ENCODE results near the gene ARFGAP2.

Gene ARFGAP2

DNA sequence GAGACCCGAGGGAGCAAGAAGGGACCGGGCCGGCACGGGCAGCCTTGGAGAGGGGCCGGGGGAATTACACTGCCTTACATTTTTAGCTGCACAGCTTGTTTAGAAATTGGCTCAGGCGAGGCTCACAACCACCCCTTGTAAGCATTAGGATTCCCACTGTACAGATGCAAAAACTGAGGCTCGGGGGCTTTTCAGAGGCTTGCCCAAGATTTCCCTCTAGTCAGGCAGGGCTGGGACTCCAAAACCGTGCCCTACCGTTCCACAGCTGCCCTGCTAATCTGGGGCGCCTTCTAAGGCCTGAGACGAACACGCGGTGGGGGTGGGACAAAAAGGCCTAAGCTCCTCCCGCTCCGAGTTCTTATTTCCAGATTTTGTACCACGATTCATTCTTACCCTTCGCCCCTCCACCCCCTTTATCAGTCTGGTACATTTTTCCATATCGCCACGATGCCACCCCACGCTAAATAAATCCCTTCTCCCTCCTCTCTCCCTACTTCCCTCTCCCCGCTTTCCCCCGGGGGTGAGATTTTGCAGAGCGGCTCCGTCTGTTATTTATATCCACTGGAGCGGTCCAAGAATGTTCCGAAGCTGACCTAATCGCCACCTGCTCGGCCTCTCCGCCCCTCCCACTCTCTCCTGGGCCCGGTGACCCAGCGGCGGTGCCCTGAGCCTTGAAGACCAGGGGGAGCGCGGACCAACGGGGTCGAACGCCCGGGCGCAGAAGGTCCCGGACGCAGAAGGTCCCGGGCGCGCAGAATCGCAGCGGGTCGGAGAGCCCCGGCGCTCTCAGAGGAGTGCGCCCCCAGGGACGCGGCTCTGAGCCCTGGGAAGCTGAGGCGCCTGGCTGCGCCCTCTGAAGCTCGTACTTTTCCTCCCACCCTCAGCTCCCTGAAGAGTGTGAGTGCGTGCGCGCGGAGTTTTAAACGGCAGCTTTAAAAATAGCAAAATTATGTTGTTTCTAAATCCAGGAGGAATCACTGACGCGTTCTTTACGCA lies 10.3 kb upstream of the ARFGAP2 start:
- 1% methylated on average over 62 of the region's 63 CpGs for WGBS
- peak overlapping the region; percentile 84 for H3K27ac ChIP-seq (ENCODE audit: low read depth, low read length)
- no peaks in the 10 kb centered on the region for H3K9me3 ChIP-seq (ENCODE audit: insufficient read depth, low read depth, low read length)
- H3K36me3 ChIP-seq (ENCODE audit: insufficient read depth, low read length), result no peaks in the 10 kb centered on the region; the same call in 1 of the 2 replicates
- peaks cover 5% of the 10 kb centered on the region; the same call in 1 of the 2 replicates for H3K4me1 ChIP-seq (ENCODE audit: insufficient read depth, low read length)
- peaks cover 21% of the 10 kb centered on the region for H3K27me3 ChIP-seq (ENCODE audit: insufficient read depth, low read length)
- peak overlapping the region; percentile 75 for H3K4me3 ChIP-seq (ENCODE audit: low read length)
- peak overlapping the region; percentile 80 for H3K9ac ChIP-seq (ENCODE audit: low read depth, low read length)

DNA sequence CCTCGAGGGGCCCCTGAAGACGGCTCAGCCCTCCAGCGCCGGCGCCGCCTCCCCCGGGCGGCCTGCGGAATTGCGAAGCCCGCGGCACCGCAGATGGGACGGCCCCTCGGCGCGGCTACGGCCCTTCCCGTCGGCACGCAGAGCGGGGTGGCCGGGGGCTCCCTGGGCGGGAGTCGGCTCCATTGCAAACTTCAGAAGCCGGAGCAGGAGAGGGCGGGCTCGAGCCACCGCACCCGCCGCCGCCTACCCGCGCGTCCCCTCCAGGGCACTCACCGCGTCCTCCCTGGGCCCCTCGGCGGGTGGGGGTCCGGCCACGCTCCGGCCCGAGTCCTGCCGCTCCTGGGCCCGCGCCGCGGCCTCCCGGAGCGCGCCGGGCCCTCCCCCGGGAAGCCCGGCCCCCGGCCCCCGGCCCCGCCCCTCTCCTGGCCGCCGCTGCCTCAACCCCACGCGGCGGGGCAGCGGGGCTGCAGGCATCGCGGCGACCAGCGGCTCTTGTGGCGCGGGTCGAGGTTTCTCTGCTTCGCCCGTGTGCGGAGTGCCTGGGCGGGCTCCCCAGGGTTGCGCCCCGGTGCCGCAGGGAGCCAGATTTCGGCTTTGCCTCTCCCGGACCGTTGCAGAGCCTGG lies 9.5 kb upstream of the ARFGAP2 start, which contains the start of gene PACSIN3:
Gene PACSIN3, minus strand, starts transcription at position 359 of the 624 bp plus-strand sequence. CDS start 3,707 bp downstream, outside the sequence.
- Histone ChIP-seq H3K9me3 (ENCODE audit: insufficient read depth, low read depth, low read length) (no peaks in the 10 kb centered on the region), H3K27ac (ENCODE audit: low read depth, low read length) (peak within 1 kb of the TSS; percentile 99), H3K27me3 (ENCODE audit: insufficient read depth, low read length) (peaks cover 21% of the 10 kb centered on the region), H3K4me1 (ENCODE audit: insufficient read depth, low read length) (peaks cover 5% of the 10 kb centered on the region; the same call in 1 of the 2 replicates), H3K36me3 (ENCODE audit: insufficient read depth, low read length) (no peaks in the 10 kb centered on the region; the same call in 1 of the 2 replicates), H3K4me3 (ENCODE audit: low read length) (peak within 1 kb of the TSS; percentile 75), H3K9ac (ENCODE audit: low read depth, low read length) (peak within 1 kb of the TSS; percentile 89)
- WGBS, result under 1% methylated on average over 80 of the region's 80 CpGs

DNA sequence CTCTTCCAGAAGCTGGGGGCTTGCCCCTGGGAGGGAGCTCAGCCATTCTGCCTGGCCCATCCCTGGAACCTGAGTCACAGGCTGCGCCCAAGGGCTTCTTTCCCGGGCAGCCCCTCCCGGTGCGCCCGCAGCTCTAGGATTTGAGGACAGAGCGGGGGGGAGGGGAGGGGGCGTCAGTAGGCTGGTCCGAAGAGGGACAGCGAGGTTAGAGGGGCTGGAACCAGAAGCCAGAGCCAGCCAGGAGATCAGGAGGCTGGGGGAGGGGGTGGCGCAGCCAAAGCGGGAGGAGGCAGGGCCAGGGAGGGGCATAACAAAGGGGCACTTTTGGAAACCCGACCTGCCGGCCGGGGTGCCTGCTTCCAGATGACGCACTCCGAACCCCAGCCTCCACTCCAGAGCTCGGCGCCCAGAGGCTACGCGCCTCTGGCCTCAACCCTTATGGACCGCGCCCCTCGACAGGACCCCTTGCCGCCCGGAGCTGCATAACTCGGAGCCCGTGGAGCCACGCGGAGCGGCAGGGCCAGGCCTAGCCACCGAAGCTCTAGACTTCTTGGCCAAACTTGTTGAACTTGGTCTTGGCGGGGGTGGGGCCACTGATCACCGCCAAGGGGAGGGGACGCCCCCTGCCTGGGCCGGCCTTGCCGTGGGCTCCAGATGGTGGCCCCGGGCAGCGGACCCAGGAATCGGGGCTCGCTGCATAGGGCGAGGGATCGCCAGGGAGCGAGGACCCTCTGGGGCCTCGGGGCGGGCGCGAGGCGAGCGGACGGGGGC lies 8.8 kb upstream of the ARFGAP2 start:
- Histone ChIP-seq H3K9ac (ENCODE audit: low read depth, low read length) (peak overlapping the region; percentile 89), H3K9me3 (ENCODE audit: insufficient read depth, low read depth, low read length) (no peaks in the 10 kb centered on the region), H3K4me3 (ENCODE audit: low read length) (peak overlapping the region; percentile 75), H3K27me3 (ENCODE audit: insufficient read depth, low read length) (peaks cover 21% of the 10 kb centered on the region), H3K36me3 (ENCODE audit: insufficient read depth, low read length) (no peaks in the 10 kb centered on the region; the same call in 1 of the 2 replicates), H3K27ac (ENCODE audit: low read depth, low read length) (peak overlapping the region; percentile 99), H3K4me1 (ENCODE audit: insufficient read depth, low read length) (peaks cover 5% of the 10 kb centered on the region; the same call in 1 of the 2 replicates)
- WGBS, result under 1% methylated on average over 50 of the region's 50 CpGs

DNA sequence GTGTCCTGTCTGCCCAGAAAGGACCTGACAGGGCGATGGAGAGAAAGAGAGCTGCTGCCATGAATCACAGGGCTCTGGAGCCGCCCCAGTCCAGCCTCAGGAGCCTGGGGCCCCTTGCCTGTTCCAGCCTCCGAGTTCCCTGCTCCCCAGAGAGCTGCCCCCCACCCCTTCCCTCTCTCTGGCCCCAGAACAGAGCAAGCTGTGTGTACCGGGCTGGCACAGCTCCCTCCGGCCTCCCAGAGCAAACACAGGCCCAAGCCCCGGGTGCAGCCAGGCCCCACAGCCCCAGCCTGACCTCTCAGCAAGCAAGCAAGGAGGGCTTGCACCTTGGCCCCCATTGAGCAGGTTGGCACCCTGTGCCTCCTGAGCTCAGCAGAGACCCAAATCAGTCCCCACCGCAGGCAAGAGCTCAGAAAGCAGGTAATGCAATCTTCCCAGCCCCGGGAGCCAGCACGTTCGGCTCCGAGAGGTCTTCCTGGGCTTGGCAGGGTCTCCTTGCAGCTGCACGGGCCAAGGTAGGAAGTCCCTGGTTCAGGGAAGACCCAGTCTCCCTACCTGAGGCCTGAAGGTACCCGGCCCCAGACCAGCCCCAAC lies 8.1 kb upstream of the ARFGAP2 start:
- peaks cover 21% of the 10 kb centered on the region for H3K27me3 ChIP-seq (ENCODE audit: insufficient read depth, low read length)
- H3K27ac ChIP-seq (ENCODE audit: low read depth, low read length), result peak overlapping the region; percentile 99
- peaks cover 5% of the 10 kb centered on the region; the same call in 1 of the 2 replicates for H3K36me3 ChIP-seq (ENCODE audit: insufficient read depth, low read length)
- no peaks in the 10 kb centered on the region for H3K9me3 ChIP-seq (ENCODE audit: insufficient read depth, low read depth, low read length)
- peak overlapping the region; percentile 75 for H3K4me3 ChIP-seq (ENCODE audit: low read length)
- peak overlapping the region; percentile 56 for H3K9ac ChIP-seq (ENCODE audit: low read depth, low read length)
- peaks cover 5% of the 10 kb centered on the region; the same call in 1 of the 2 replicates for H3K4me1 ChIP-seq (ENCODE audit: insufficient read depth, low read length)
- 37% methylated on average over 13 of the region's 13 CpGs for WGBS

DNA sequence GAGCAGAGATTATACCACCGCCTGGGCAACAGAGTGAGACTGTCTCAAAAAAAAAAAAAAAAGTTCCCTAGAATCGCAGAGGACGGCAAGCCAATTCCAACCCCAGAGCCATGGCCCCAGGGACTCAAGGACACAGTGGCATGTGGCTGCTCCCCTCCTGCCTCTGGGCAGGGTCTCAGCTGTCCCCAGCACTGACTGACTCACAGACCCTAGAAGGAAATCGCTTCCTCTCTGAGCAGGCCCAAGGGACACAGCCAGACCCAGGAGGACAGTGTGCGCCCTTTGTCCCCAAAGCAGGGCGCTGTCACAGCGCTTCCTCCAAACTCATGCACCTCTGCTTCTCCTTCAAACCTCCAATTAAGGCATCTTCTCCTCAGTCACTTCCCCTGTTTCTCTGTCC lies 7.3 kb upstream of the ARFGAP2 start:
- peaks cover 21% of the 10 kb centered on the region for H3K27me3 ChIP-seq (ENCODE audit: insufficient read depth, low read length)
- H3K36me3 ChIP-seq (ENCODE audit: insufficient read depth, low read length), result peaks cover 12% of the 10 kb centered on the region; the same call in 1 of the 2 replicates
- H3K9ac ChIP-seq (ENCODE audit: low read depth, low read length), result no peak overlapping the region
- no peaks in the 10 kb centered on the region for H3K9me3 ChIP-seq (ENCODE audit: insufficient read depth, low read depth, low read length)
- H3K4me3 ChIP-seq (ENCODE audit: low read length), result no peak overlapping the region
- H3K27ac ChIP-seq (ENCODE audit: low read depth, low read length), result no peak overlapping the region
- 96% methylated on average over 7 of the region's 7 CpGs for WGBS
- peaks cover 5% of the 10 kb centered on the region; the same call in 1 of the 2 replicates for H3K4me1 ChIP-seq (ENCODE audit: insufficient read depth, low read length)

DNA sequence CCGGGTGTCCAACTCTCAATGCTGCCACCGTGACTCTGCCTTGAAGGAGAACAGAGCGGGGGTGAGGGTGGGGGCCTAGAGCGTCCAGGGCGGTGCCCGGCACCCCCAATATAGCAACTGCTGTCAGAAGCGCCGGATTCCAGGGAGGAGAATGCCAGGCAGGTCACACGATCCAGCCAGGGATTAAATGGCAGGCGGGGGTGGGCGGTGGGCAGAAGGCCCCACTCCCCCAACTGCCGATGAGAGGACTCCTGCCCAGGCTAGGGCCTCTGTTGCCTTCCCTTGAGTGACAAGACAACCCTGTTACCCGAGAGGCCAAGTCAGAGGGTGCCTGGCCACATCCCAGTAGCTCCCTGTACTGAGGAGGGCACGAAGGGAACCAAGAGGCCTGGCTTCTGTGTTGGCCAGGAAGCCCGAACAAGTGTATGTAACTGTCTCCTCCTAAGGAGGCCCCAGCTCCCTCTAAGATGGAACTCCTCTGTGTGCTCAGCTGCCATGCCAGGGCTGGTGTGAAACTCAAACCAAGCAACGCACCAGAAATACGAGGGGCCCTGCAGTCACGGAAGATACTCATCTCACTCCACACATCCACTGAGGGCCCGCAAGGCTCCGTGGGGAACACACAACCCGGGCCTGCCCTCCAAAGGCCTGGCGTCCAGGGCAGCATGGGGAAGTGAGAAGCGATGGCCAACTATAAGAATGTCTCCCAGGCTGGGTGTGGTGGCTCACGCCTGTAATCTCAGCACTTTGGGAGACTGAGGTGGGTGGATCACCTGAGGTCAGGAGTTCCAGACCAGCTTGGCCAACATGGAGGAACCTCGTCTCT lies 6.6 kb upstream of the ARFGAP2 start:
- H3K27me3 ChIP-seq (ENCODE audit: insufficient read depth, low read length), result peaks cover 19% of the 10 kb centered on the region
- peaks cover 19% of the 10 kb centered on the region; the same call in 1 of the 2 replicates for H3K36me3 ChIP-seq (ENCODE audit: insufficient read depth, low read length)
- WGBS, result 93% methylated on average over 25 of the region's 25 CpGs
- H3K9ac ChIP-seq (ENCODE audit: low read depth, low read length), result no peak overlapping the region
- H3K27ac ChIP-seq (ENCODE audit: low read depth, low read length), result no peak overlapping the region
- H3K9me3 ChIP-seq (ENCODE audit: insufficient read depth, low read depth, low read length), result no peaks in the 10 kb centered on the region
- H3K4me3 ChIP-seq (ENCODE audit: low read length), result no peak overlapping the region
- H3K4me1 ChIP-seq (ENCODE audit: insufficient read depth, low read length), result peaks cover 5% of the 10 kb centered on the region; the same call in 1 of the 2 replicates

DNA sequence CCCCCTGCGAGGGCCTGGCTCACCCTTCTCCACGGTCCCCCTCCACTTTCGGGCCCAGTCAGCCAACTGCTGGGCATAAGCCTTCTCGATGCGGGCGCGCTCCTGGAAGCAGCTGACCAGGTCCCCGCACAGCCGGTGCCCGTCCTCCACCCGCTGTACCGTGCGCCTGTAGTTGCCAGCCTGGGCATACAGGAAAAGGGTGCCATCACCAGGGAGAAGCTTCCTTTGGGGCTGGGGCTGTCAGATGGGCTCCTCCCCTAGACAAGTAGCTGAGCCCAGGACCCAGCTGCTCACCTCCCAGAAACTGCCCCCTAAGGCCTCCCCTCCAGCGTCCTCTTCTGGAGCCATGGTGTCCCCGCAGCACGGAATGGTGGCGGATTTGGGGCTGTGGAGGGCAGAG lies 5.7 kb upstream of the ARFGAP2 start:
- peaks cover 10% of the 10 kb centered on the region; the same call in 1 of the 2 replicates for H3K27me3 ChIP-seq (ENCODE audit: insufficient read depth, low read length)
- no peaks in the 10 kb centered on the region for H3K9me3 ChIP-seq (ENCODE audit: insufficient read depth, low read depth, low read length)
- H3K9ac ChIP-seq (ENCODE audit: low read depth, low read length), result no peak overlapping the region
- peaks cover 5% of the 10 kb centered on the region; the same call in 1 of the 2 replicates for H3K4me1 ChIP-seq (ENCODE audit: insufficient read depth, low read length)
- 95% methylated on average over 17 of the region's 17 CpGs for WGBS
- H3K27ac ChIP-seq (ENCODE audit: low read depth, low read length), result no peak overlapping the region
- no peak overlapping the region for H3K4me3 ChIP-seq (ENCODE audit: low read length)
- peaks cover 19% of the 10 kb centered on the region; the same call in 1 of the 2 replicates for H3K36me3 ChIP-seq (ENCODE audit: insufficient read depth, low read length)

DNA sequence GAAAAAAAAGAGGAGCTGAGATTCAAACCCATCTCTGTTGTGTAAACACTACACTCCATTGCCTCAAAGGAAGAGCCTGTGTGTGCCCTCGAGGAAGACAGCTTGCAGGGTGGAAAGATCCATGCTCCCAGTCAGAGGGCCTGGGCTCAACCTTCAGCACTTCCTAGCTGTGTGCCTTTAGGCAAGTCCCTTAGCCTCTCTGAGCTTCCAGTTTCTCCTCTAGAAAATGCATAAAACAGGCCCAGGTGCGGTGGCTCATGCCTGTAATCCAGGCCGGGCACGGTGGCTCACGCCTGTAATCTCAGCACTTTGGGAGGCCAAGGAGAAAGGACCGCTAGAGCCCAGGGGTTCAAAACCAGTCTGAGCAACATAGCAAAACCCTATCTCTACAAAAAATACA lies 4.6 kb upstream of the ARFGAP2 start:
- WGBS, result 95% methylated on average over 6 of the region's 6 CpGs
- H3K4me1 ChIP-seq (ENCODE audit: insufficient read depth, low read length), result peaks cover 6% of the 10 kb centered on the region; the same call in 1 of the 2 replicates
- H3K9me3 ChIP-seq (ENCODE audit: insufficient read depth, low read depth, low read length), result no peaks in the 10 kb centered on the region
- no peak overlapping the region for H3K4me3 ChIP-seq (ENCODE audit: low read length)
- no peaks in the 10 kb centered on the region for H3K27me3 ChIP-seq (ENCODE audit: insufficient read depth, low read length)
- no peak overlapping the region for H3K27ac ChIP-seq (ENCODE audit: low read depth, low read length)
- H3K9ac ChIP-seq (ENCODE audit: low read depth, low read length), result no peak overlapping the region
- H3K36me3 ChIP-seq (ENCODE audit: insufficient read depth, low read length), result peaks cover 19% of the 10 kb centered on the region; the same call in 1 of the 2 replicates

DNA sequence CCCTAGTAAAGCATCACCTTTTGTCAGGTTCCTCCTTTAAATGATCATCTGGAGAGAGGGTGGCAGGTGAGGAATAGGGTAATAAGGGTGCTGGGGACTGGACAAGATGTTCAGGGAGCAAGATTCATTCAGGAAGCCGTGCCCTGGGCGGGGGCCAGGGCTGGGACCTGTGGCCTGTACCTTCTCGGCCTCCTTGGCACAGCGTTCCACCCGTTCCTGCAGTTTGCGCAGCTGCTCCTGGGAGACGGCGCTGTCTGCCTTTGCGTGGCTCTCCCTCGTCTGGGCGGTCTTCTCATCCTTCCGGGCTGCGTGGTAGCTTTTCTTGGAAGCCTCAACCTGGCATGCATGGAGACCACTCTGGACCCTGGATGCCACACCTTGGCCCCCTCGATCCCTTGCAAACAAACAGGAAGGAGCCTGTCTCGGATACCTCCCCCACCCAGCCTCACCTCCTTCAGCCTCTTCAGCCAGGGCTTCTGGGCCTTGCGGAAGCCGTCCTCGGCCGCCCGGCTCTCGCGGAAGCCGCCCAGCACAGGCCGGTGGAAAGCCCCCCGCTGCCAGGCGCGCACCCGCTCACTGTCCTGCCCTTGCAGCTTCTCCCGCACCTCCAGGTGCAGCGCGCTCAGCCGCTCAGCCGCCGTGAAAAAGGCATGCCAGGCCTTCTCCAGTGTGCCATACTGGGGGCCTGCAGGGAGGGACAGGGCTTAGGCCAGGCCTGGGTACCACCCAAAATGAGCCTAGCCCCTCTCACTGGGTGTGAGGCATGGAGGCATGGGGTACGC lies 3.5 kb upstream of the ARFGAP2 start:
- no peaks in the 10 kb centered on the region for H3K9me3 ChIP-seq (ENCODE audit: insufficient read depth, low read depth, low read length)
- no peak overlapping the region for H3K9ac ChIP-seq (ENCODE audit: low read depth, low read length)
- H3K27ac ChIP-seq (ENCODE audit: low read depth, low read length), result no peak overlapping the region
- H3K36me3 ChIP-seq (ENCODE audit: insufficient read depth, low read length), result peaks cover 20% of the 10 kb centered on the region; the same call in 1 of the 2 replicates
- H3K4me1 ChIP-seq (ENCODE audit: insufficient read depth, low read length), result peaks cover 11% of the 10 kb centered on the region; the same call in 1 of the 2 replicates
- H3K27me3 ChIP-seq (ENCODE audit: insufficient read depth, low read length), result no peaks in the 10 kb centered on the region
- WGBS, result 97% methylated on average over 35 of the region's 35 CpGs
- no peak overlapping the region for H3K4me3 ChIP-seq (ENCODE audit: low read length)

Data from HUES64 (cell line).